Motor neuron (in vitro differentiated cells): ENCODE results near the gene NYAP1. TPM values are rescaled to one million over a fixed set of nuclear protein-coding genes. Genes with fewer than 3 reads are reported as not detected.
A peak's percentile ranks its signal among the peaks of the same experiment; 100 is the strongest.
"Not testable (repeated sequence)": the region's sequence is repeated elsewhere in the genome, so short reads cannot be mapped to it uniquely, and the experiment has no call there.

ENCODE experiments used
- ATAC-seq, 8 experiments: fragments of 200-7000 bp; cut with Tn5 transposase; replicated peaks in 6 of 8; 2 replicates each; pipeline ENCODE4 v1.8.0; 2021; ENCODE audit warnings: mild to moderate bottlenecking in 8 of 8, moderate library complexity in 8 of 8
- H3K27ac ChIP-seq, 2 donors: fragments of 250-450 bp; sonication (Bioruptor Pico); 2 replicates each; pipeline ENCODE4 v1.9.0; 2021; ENCODE audit warnings: antibody characterized with exemption in 2 of 2, mild to moderate bottlenecking in 2 of 2, moderate library complexity in 1 of 2
- H3K4me1 ChIP-seq, 2 donors: fragments of 250-450 bp; sonication (Bioruptor Pico); replicated peaks in 1 of 2; 2 replicates each; pipeline ENCODE4 v1.6.1; 2021; ENCODE audit warnings: antibody characterized with exemption in 2 of 2, mild to moderate bottlenecking in 2 of 2, moderate library complexity in 1 of 2
- H3K4me3 ChIP-seq, 5 donors: fragments of 250-450 bp; sonication (Bioruptor Pico); 2 replicates each; pipeline ENCODE4 v1.9.0; 2021; ENCODE audit warnings: antibody characterized with exemption in 5 of 5, mild to moderate bottlenecking in 5 of 5, moderate library complexity in 4 of 5
- WGBS, 10 experiments: fragments of 450-650 bp; shearing (Covaris generic); methylation state at CpG; one replicate each; pipeline ENCODE4 v1.0.0; 2022; 5-methylcytosine and 5-hydroxymethylcytosine counted together
- in situ Hi-C, 9 experiments: fragments of 400-800 bp; cut with MboI; loops; one replicate each; pipeline ENCODE4 v1.15.0; 2021; ENCODE audit warnings: low sequenced_read_pairs in 9 of 9, low pct_unique_long_range_greater_than_20kb in 2 of 9; ENCODE audit not compliant: unreplicated experiment in 9 of 9
- total RNA-seq, 8 experiments: library from RNA; unstranded; fragments of 300-600 nt; gene quantifications; 2 replicates each; pipeline versions ENCODE4 v1.2.3 to v1.2.4, GENCODE V29; 2022

Gene NYAP1
- total RNA-seq, 8 experiments from 2014 or later = 0.81 to 30.0 (median 14.4) TPM

DNA sequence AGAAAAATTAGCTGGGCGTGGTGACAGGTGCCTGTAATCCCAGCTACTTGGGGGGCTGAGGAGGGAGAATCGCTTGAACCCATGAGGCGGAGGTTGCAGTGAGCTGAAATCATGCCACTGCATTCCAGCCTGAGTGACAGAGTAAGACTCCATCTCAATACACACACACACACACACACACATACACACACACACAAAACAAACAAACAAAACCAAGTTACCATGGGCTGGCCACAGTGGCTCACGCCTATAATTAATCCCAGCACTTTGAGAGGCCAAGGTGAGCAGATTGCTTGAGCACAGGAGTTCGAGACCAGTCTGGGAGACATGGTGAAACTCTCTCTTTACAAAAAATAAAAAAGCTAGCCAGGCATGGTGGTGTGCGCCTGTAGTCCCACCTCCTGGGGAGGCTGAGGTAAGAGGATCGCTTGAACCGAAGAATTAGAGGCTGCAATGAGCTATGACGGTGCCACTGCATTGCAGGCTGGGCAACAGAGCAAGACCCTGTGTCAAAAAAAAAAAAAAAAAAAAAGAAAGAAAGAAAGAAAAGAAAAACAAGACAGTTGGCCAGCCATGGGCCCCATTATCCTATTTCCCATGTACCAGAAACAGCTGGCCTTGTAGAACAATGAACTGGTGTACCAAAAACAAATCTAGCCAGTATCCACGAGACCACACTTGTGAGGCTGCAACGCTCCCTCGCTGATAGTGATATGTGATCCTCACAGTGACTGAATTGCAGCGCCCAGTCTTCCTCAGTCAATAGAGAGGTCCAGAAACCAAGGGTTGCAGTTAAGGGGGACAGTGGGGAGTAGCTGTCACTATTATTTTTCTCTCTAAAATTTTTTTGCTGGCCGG lies 48.7 kb downstream of the NYAP1 start:
- Histone ChIP-seq H3K4me1 (no peaks in the 10 kb centered on the region), H3K4me3 (no peak overlapping the region), H3K27ac (no peak overlapping the region)
- ATAC-seq = no peak
- WGBS, 10 experiments = 70 to 100% (median 85%) methylated on average over 1 to 12 of the region's 14 CpGs
- in situ Hi-C loops = no loop called here

DNA sequence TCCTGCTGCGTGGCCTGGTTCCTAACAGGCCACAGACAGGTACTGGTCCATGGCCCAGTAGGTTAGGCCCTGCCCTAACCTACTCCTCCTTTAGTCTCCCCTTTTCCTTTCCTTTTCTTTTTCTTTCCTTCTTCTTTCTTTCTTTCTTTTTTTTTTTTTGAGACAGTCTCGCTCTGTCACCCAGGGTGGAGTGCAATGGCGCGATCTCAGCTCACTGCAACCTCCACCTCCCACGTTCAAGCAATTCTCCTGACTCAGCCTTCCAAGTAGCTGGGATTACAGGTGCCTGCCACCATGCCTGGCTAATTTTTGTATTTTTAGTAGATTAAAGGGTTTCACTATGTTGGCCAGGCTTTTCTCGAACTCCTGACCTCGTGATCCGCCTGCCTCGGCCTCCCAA lies 52.3 kb downstream of the NYAP1 start:
- in situ Hi-C loops, H3K4me3 ChIP-seq, H3K27ac ChIP-seq, H3K4me1 ChIP-seq, ATAC-seq: not testable (repeated sequence)
- WGBS, 10 experiments = 86 to 100% (median 91%) methylated on average over 1 to 9 of the region's 9 CpGs; no CpG with 5 or more reads in 1 of the 10 experiments

DNA sequence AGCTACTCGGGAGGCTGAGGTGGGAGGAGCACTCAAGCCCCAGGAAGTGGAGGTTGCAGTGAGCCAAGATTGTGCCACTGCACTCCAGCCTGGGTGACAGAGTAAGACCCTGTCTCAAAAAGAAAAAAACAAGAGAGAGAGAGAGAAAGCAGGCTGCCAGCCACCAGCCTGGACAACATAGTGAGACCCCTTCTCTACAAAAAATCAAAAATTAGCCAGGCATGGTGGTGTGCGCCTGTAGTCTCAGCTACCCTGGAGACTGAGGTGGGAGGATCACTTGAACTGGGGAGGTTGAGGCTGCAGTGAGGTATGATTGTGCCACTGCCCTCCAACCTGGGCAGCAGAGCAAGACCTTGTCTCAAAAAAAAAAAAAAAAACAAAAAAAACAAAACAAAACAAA lies 53.0 kb downstream of the NYAP1 start:
- H3K4me1 ChIP-seq, H3K27ac ChIP-seq, in situ Hi-C loops, ATAC-seq, H3K4me3 ChIP-seq: not testable (repeated sequence)
- WGBS, 10 experiments = 100% methylated on average over 1 of the region's 2 CpGs; no CpG with 5 or more reads in 6 of the 10 experiments

DNA sequence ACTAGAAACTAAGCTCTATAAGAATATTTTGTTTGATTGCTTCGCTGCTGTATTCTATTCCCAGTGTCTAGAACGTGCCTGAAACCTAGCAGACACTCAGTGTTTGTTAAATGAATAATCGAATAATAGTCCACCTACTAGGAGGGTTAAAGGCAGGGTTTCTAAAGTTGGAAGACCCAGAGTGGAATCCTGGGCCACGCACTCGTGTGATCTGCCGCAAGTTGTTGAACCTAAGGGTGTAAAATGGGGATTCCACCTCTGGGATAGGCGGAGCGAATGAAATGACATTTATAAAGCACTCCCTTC lies 54.6 kb downstream of the NYAP1 start:
- WGBS, 10 experiments = 0 to 25% (median 8%) methylated on average over 1 to 8 of the region's 8 CpGs; no CpG with 5 or more reads in 2 of the 10 experiments
- Histone ChIP-seq H3K4me1 (peaks cover 4 to 8% of the 10 kb centered on the region in 2 donors), H3K4me3 (peak overlapping the region; percentile 13 to 31 (median 27))

GRCh38 chr7:100538654-100539435 lies 55.1 kb downstream of the NYAP1 start, which contains the start of gene AGFG2:
AGFG2 (plus strand) TSS chr7:100539203; CDS start chr7:100539347, 144 bp downstream.
- in situ Hi-C loops = no loop called here
- peak; percentile 93 to 97 (median 96) for ATAC-seq
- 0 to 6% (median 0%) methylated on average over 1 to 23 of the region's 60 CpGs; no CpG with 5 or more reads in 3 of the 10 experiments for WGBS, 10 experiments
- H3K4me3 ChIP-seq = peak within 1 kb of the TSS; percentile 54 to 85 (median 74)
- peak within 1 kb of the TSS; percentile 6 to 17 for H3K27ac ChIP-seq
- H3K4me1 ChIP-seq = peaks cover 4 to 8% of the 10 kb centered on the region in 2 donors

More for the DNA sequence above, 54.6 kb downstream of the NYAP1 start:
- peak overlapping the region; percentile 6 for H3K27ac ChIP-seq
- in situ Hi-C loops = no loop called here
- no peak for ATAC-seq

DNA sequence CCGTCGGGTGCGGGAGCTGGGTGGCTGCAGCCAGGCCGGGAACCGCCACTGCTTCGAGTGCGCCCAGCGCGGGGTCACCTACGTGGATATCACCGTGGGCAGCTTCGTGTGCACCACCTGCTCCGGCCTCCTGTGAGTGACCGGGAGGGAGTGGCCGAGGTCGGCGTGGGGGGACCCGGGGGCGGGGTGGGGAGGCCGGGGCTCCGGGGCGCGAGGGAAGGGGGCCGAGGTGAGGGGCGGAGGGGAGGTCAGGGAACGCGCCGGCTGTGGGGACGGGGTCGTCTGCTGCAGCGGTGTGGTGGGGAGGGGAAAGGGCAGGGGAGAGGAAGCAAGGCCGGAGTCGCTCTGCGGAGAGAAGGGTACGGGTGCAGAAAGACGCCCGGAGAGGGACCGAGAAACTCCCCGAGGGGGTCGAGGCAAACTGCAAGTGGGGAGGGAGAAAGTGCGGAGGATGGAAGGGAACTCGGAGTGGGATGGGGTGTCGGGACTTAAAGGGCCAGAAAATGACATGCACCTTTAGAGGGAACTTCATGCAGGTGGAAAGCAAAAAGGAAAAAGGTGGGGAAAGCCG lies 55.8 kb downstream of the NYAP1 start:
- H3K4me1 ChIP-seq = peaks cover 4 to 8% of the 10 kb centered on the region in 2 donors
- in situ Hi-C loops = no loop called here
- peak overlapping the region in 1 of 2 donors; percentile 17 for H3K27ac ChIP-seq
- WGBS, 10 experiments = 0% methylated on average over 1 to 5 of the region's 44 CpGs; no CpG with 5 or more reads in 3 of the 10 experiments
- peak overlapping the region; percentile 54 to 85 (median 74) for H3K4me3 ChIP-seq
- ATAC-seq = peak in 1 of 8 experiments; percentile 16

- WGBS, 10 experiments = 20 to 70% (median 47%) methylated on average over 1 to 6 of the region's 6 CpGs; no CpG with 5 or more reads in 4 of the 10 experiments
- H3K27ac ChIP-seq = no peak overlapping the region
- peaks cover 8% of the 10 kb centered on the region in 2 donors for H3K4me1 ChIP-seq
- peak overlapping the region; percentile 54 to 85 (median 74) for H3K4me3 ChIP-seq
- no peak for ATAC-seq
- in situ Hi-C loops = no loop called here
Observed at GRCh38 chr7:100540073-100540723, 56.5 kb downstream of the NYAP1 start.

GRCh38 chr7:100541309-100541708 lies 57.6 kb downstream of the NYAP1 start:
- in situ Hi-C loops, H3K4me3 ChIP-seq, H3K27ac ChIP-seq: not testable (repeated sequence)

GRCh38 chr7:100543586-100543985 lies 59.9 kb downstream of the NYAP1 start:
- Histone ChIP-seq H3K4me1 (peaks cover 33 to 36% of the 10 kb centered on the region in 2 donors), H3K27ac (no peak overlapping the region), H3K4me3 (no peak overlapping the region)
- in situ Hi-C loops = no loop called here
- no peak for ATAC-seq
- 13 to 100% (median 60%) methylated on average over 1 of the region's 1 CpG; no CpG with 5 or more reads in 2 of the 10 experiments for WGBS, 10 experiments

More at GRCh38 chr7:100541309-100541708, 57.6 kb downstream of the NYAP1 start:
- ATAC-seq = not testable (repeated sequence)
- H3K4me1 ChIP-seq = peaks cover 19% of the 10 kb centered on the region in 2 donors
- 69 to 100% (median 91%) methylated on average over 1 to 7 of the region's 7 CpGs for WGBS, 10 experiments

GRCh38 chr7:100544386-100544785 lies 60.7 kb downstream of the NYAP1 start:
- Histone ChIP-seq H3K4me1 (peaks cover 33 to 36% of the 10 kb centered on the region in 2 donors), H3K27ac (no peak overlapping the region), H3K4me3 (no peak overlapping the region)
- ATAC-seq = no peak
- in situ Hi-C loops = no loop called here
- 50 to 100% (median 87%) methylated on average over 1 to 2 of the region's 5 CpGs; no CpG with 5 or more reads in 4 of the 10 experiments for WGBS, 10 experiments
